ENCODE measurements around the gene DSE.

Gene DSE

DNA sequence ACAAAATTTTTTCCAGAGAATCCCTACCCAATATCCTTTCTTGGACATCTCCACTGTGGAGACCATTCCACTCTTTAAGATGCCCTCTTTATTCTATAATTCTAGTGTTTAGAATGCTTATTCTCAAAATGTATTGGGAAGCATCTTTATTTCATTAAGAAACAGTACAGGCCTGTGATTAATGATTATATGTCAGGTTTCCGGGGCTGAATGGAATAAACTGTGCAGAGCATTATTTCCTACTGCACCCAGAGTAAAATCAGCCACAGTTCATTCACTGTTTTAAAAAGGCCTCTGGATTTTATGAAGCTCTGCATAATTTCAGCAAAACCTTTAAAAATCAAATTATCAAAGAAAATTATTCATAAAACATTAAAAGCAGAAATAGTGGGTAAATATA lies 42.6 kb downstream of the DSE start:
- H3K9me3 ChIP-seq (ENCODE audit: control insufficient read depth, low read length): no peaks in the 10 kb centered on the region

DNA sequence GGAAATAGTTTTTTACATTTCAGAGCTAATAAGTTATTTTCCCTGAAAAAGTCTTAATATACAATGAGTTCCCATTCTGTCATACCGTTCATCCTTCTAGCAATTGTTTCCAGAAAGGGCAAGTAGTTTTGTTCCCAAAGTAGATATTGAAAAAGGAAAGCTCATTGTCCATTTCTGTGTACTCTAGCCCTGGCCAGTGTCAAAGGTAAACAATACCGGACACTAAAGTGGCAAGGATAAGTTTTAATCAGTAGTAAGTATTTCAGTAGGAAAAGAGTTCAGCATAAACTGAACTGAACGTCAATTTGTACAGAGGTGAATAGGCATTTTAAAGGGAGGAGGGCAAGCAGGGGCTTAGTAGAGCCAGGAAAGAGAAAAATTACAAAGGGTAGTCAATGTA lies 46.9 kb downstream of the DSE start:
- DNase-seq (ENCODE audit: low read depth): no peak
- Histone ChIP-seq H3K36me3 (ENCODE audit: control insufficient read depth, insufficient read depth, low read length, severe bottlenecking) (peaks cover 6% of the 10 kb centered on the region), H3K4me3 (ENCODE audit: low read length) (no peak overlapping the region), H3K4me1 (ENCODE audit: control insufficient read depth, insufficient read depth, low read length) (peaks cover 32% of the 10 kb centered on the region), H3K9me3 (ENCODE audit: control insufficient read depth, low read length) (no peaks in the 10 kb centered on the region), H3K27me3 (replicated peaks; ENCODE audit: control insufficient read depth, insufficient read depth, low read length) (no peaks in the 10 kb centered on the region), H3K9ac (ENCODE audit: low read length) (no peak overlapping the region)

More for the DNA sequence above, 42.6 kb downstream of the DSE start:
- Histone ChIP-seq H3K36me3 (ENCODE audit: control insufficient read depth, insufficient read depth, low read length, severe bottlenecking) (peaks cover 13% of the 10 kb centered on the region), H3K27me3 (replicated peaks; ENCODE audit: control insufficient read depth, insufficient read depth, low read length) (no peaks in the 10 kb centered on the region), H3K4me1 (ENCODE audit: control insufficient read depth, insufficient read depth, low read length) (peaks cover 43% of the 10 kb centered on the region), H3K4me3 (ENCODE audit: low read length) (no peak overlapping the region), H3K9ac (ENCODE audit: low read length) (peak overlapping the region; percentile 45)
- no peak for DNase-seq (ENCODE audit: low read depth)

DNA sequence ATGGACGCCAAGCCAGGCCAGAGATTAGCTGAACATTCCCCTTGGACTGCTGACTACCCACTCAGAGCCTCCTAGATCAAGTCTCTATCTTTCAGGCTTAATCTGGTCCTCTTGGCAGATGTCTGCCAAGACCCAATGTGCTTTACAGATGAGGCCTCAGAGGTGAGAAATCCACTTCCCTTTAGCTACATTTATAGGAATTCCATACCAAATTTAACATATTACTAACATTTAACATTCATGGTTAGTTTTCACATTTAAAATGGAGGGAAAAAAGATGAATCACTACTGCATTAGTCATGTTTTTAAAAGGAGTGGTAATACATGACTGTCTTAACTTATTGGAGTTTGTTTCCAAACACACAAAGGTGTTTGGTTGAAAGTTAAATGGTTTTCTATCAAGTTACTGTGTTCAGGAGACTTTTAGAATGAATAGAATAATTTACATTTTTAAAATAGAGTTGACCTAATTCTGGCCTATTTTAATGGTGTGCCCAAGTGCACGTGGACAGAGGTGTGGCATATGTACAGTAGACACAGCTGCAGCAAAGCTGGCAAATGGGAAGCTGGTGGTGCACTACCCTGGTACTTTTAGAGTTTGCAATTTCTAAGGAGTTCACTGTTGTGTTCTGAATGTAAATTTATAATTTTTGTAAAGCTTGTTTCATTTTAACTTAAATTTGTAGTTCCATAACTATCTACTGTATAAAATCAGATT lies 48.5 kb downstream of the DSE start:
- H3K9me3 ChIP-seq (ENCODE audit: control insufficient read depth, low read length): no peaks in the 10 kb centered on the region
- H3K27me3 ChIP-seq (replicated peaks; ENCODE audit: control insufficient read depth, insufficient read depth, low read length): no peaks in the 10 kb centered on the region
- H3K36me3 ChIP-seq (ENCODE audit: control insufficient read depth, insufficient read depth, low read length, severe bottlenecking): peaks cover 6% of the 10 kb centered on the region
- H3K9ac ChIP-seq (ENCODE audit: low read length): no peak overlapping the region
- no peak overlapping the region for H3K4me3 ChIP-seq (ENCODE audit: low read length)
- peaks cover 30% of the 10 kb centered on the region for H3K4me1 ChIP-seq (ENCODE audit: control insufficient read depth, insufficient read depth, low read length)
- no peak for DNase-seq (ENCODE audit: low read depth)

GRCh38 chr6:116420341-116420740 lies 49.6 kb downstream of the DSE start:
- peaks cover 35% of the 10 kb centered on the region for H3K4me1 ChIP-seq (ENCODE audit: control insufficient read depth, insufficient read depth, low read length)
- H3K36me3 ChIP-seq (ENCODE audit: control insufficient read depth, insufficient read depth, low read length, severe bottlenecking): no peaks in the 10 kb centered on the region
- H3K4me3 ChIP-seq (ENCODE audit: low read length): no peak overlapping the region
- DNase-seq (ENCODE audit: low read depth): no peak
- no peak overlapping the region for H3K9ac ChIP-seq (ENCODE audit: low read length)
- no peaks in the 10 kb centered on the region for H3K27me3 ChIP-seq (replicated peaks; ENCODE audit: control insufficient read depth, insufficient read depth, low read length)
- H3K9me3 ChIP-seq (ENCODE audit: control insufficient read depth, low read length): no peaks in the 10 kb centered on the region

- no peaks in the 10 kb centered on the region for H3K27me3 ChIP-seq (replicated peaks; ENCODE audit: control insufficient read depth, insufficient read depth, low read length)
- peak overlapping the region; percentile 13 for H3K4me3 ChIP-seq (ENCODE audit: low read length)
- H3K4me1 ChIP-seq (ENCODE audit: control insufficient read depth, insufficient read depth, low read length): peaks cover 29% of the 10 kb centered on the region
- no peaks in the 10 kb centered on the region for H3K9me3 ChIP-seq (ENCODE audit: control insufficient read depth, low read length)
- peaks cover 9% of the 10 kb centered on the region for H3K36me3 ChIP-seq (ENCODE audit: control insufficient read depth, insufficient read depth, low read length, severe bottlenecking)
- DNase-seq (ENCODE audit: low read depth): no peak
- no peak overlapping the region for H3K9ac ChIP-seq (ENCODE audit: low read length)
These were observed 51.5 kb downstream of the DSE start for GRCh38 chr6:116422238-116422637.

DNA sequence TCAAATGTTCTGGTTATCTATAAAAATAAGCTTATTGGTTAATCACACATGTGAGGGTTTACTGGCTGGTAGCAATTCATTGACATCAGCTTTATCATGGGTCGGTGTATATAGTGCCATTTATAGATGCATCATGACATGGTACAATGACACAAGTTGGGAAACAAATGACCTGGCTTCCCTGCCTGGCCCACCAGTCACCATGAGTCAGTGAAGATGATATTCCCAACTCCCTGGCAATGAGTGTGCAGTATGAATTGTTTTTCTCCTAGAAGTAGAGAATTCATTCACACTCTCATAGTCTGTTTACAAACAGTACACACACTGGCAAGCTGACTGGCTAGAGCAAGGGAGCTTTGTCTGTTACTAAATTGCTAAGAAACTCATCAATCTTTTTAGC lies 53.3 kb downstream of the DSE start:
- no peaks in the 10 kb centered on the region for H3K9me3 ChIP-seq (ENCODE audit: control insufficient read depth, low read length)
- H3K4me3 ChIP-seq (ENCODE audit: low read length): no peak overlapping the region
- no peak overlapping the region for H3K9ac ChIP-seq (ENCODE audit: low read length)
- H3K27me3 ChIP-seq (replicated peaks; ENCODE audit: control insufficient read depth, insufficient read depth, low read length): no peaks in the 10 kb centered on the region
- peaks cover 29% of the 10 kb centered on the region for H3K4me1 ChIP-seq (ENCODE audit: control insufficient read depth, insufficient read depth, low read length)
- no peak for DNase-seq (ENCODE audit: low read depth)
- H3K36me3 ChIP-seq (ENCODE audit: control insufficient read depth, insufficient read depth, low read length, severe bottlenecking): peaks cover 26% of the 10 kb centered on the region

GRCh38 chr6:116426551-116426950 lies 55.8 kb downstream of the DSE start:
- Histone ChIP-seq H3K27me3 (replicated peaks; ENCODE audit: control insufficient read depth, insufficient read depth, low read length) (no peaks in the 10 kb centered on the region), H3K36me3 (ENCODE audit: control insufficient read depth, insufficient read depth, low read length, severe bottlenecking) (peaks cover 48% of the 10 kb centered on the region), H3K9ac (ENCODE audit: low read length) (no peak overlapping the region), H3K4me3 (ENCODE audit: low read length) (no peak overlapping the region), H3K9me3 (ENCODE audit: control insufficient read depth, low read length) (no peaks in the 10 kb centered on the region), H3K4me1 (ENCODE audit: control insufficient read depth, insufficient read depth, low read length) (peaks cover 29% of the 10 kb centered on the region)
- no peak for DNase-seq (ENCODE audit: low read depth)

DNA sequence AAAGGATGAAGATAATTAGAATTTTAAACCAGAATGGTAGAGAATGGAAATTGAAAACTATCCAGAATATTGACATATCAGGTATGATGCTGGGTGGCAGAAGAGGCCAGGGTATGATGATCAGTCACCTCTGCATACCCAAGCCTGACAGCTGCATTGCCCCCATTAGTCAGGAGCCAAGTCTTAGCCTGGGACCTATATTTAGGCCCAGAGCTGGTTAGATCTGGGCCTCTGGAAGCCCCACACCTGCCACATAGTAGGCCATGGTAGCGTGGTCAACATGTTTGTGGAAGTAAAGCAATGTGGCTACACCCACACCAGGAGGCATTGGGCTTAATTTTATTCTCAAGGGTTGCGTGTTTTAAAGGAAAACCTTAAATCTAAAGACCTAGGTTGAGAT lies 58.4 kb downstream of the DSE start:
- H3K4me3 ChIP-seq (ENCODE audit: low read length): no peak overlapping the region
- DNase-seq (ENCODE audit: low read depth): no peak
- peaks cover 73% of the 10 kb centered on the region for H3K36me3 ChIP-seq (ENCODE audit: control insufficient read depth, insufficient read depth, low read length, severe bottlenecking)

GRCh38 chr6:116430860-116431259 lies 60.1 kb downstream of the DSE start:
- Histone ChIP-seq H3K4me1 (ENCODE audit: control insufficient read depth, insufficient read depth, low read length) (no peaks in the 10 kb centered on the region), H3K9me3 (ENCODE audit: control insufficient read depth, low read length) (no peaks in the 10 kb centered on the region), H3K9ac (ENCODE audit: low read length) (no peak overlapping the region), H3K36me3 (ENCODE audit: control insufficient read depth, insufficient read depth, low read length, severe bottlenecking) (peaks cover 91% of the 10 kb centered on the region), H3K27me3 (replicated peaks; ENCODE audit: control insufficient read depth, insufficient read depth, low read length) (no peaks in the 10 kb centered on the region), H3K4me3 (ENCODE audit: low read length) (no peak overlapping the region)
- DNase-seq (ENCODE audit: low read depth): no peak

More for the DNA sequence above, 58.4 kb downstream of the DSE start:
- peaks cover 7% of the 10 kb centered on the region for H3K4me1 ChIP-seq (ENCODE audit: control insufficient read depth, insufficient read depth, low read length)
- no peak overlapping the region for H3K9ac ChIP-seq (ENCODE audit: low read length)
- no peaks in the 10 kb centered on the region for H3K27me3 ChIP-seq (replicated peaks; ENCODE audit: control insufficient read depth, insufficient read depth, low read length)
- H3K9me3 ChIP-seq (ENCODE audit: control insufficient read depth, low read length): no peaks in the 10 kb centered on the region

DNA sequence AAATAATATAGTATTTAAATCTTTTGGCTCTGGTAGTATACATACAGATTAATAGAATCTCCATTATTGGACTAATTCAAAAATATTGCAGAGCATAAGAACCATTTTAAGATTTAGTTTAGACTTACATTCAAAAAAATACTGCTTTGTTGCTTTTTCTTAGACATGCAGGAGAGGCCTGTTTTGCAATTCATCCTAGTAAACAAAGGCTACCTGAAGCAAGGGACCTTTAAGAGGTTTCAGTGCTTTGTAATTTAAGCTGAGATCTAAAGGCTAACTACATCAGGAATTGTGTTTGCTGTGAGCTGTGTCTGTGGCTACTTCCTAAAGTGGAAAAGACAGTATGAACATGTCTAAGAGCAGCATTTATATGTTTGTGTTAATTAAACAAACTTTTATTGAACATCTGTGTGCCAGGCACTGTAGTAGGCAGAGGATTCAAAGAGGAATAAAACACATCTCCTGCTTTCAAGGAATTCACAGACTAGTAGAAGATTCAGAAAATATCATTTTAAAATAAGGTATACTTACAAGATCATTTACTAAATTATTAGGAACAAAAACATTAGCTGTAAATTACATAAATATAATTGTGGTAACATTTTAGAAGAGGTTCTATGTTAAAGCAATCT lies 61.3 kb downstream of the DSE start:
- H3K36me3 ChIP-seq (ENCODE audit: control insufficient read depth, insufficient read depth, low read length, severe bottlenecking): peaks cover 95% of the 10 kb centered on the region
- H3K9me3 ChIP-seq (ENCODE audit: control insufficient read depth, low read length): no peaks in the 10 kb centered on the region
- H3K4me1 ChIP-seq (ENCODE audit: control insufficient read depth, insufficient read depth, low read length): no peaks in the 10 kb centered on the region
- H3K9ac ChIP-seq (ENCODE audit: low read length): no peak overlapping the region
- no peaks in the 10 kb centered on the region for H3K27me3 ChIP-seq (replicated peaks; ENCODE audit: control insufficient read depth, insufficient read depth, low read length)
- no peak overlapping the region for H3K4me3 ChIP-seq (ENCODE audit: low read length)
- no peak for DNase-seq (ENCODE audit: low read depth)

GRCh38 chr6:116433206-116433712 lies 62.5 kb downstream of the DSE start:
- Histone ChIP-seq H3K4me1 (ENCODE audit: control insufficient read depth, insufficient read depth, low read length) (peaks cover 2% of the 10 kb centered on the region), H3K27me3 (replicated peaks; ENCODE audit: control insufficient read depth, insufficient read depth, low read length) (no peaks in the 10 kb centered on the region), H3K9ac (ENCODE audit: low read length) (no peak overlapping the region), H3K4me3 (ENCODE audit: low read length) (no peak overlapping the region), H3K36me3 (ENCODE audit: control insufficient read depth, insufficient read depth, low read length, severe bottlenecking) (peaks cover 85% of the 10 kb centered on the region), H3K9me3 (ENCODE audit: control insufficient read depth, low read length) (no peaks in the 10 kb centered on the region)
- no peak for DNase-seq (ENCODE audit: low read depth)
